Liver (tissue), 9 donors: Measurements from ENCODE around the gene CYP4F22. TPM values are rescaled to one million over a fixed set of nuclear protein-coding genes. Genes with fewer than 3 reads are reported as not detected.

Experiments used
- DNase-seq: peaks from one replicate; pipeline ENCODE4 v3.0.0-alpha.2; 2017; ENCODE audit warnings: low spot score
- H3K27ac ChIP-seq, 2 donors: one replicate each; pipeline ENCODE4 v1.7.0; 2013; ENCODE audit warnings: inconsistent platforms in 2 of 2, low read length in 2 of 2, control low read depth in 1 of 2, low read depth in 1 of 2, mild to moderate bottlenecking in 1 of 2
- H3K27me3 ChIP-seq, 4 donors: one replicate each; pipeline versions ENCODE4 v1.6.1 to v1.7.0; 2013; ENCODE audit warnings: low read length in 3 of 4, inconsistent platforms in 1 of 4, mild to moderate bottlenecking in 1 of 4, moderate library complexity in 1 of 4; ENCODE audit not compliant: control insufficient read depth in 4 of 4, insufficient read depth in 4 of 4
- H3K36me3 ChIP-seq, 4 donors: one replicate each; pipeline versions ENCODE4 v1.6.1 to v1.7.0; 2013; ENCODE audit warnings: low read length in 3 of 4, mild to moderate bottlenecking in 3 of 4, low read depth in 1 of 4, moderate library complexity in 1 of 4; ENCODE audit not compliant: control insufficient read depth in 4 of 4, insufficient read depth in 3 of 4
- H3K4me1 ChIP-seq, 4 donors: one replicate each; pipeline versions ENCODE4 v1.6.1 to v1.7.0; 2013; ENCODE audit warnings: low read length in 3 of 4, mild to moderate bottlenecking in 3 of 4, moderate library complexity in 1 of 4; ENCODE audit not compliant: control insufficient read depth in 4 of 4, insufficient read depth in 4 of 4
- H3K4me3 ChIP-seq, 3 donors: one replicate each; pipeline versions ENCODE4 v1.6.1 to v1.7.0; 2013; ENCODE audit warnings: low read length in 3 of 3, control low read depth in 1 of 3, low read depth in 1 of 3, mild to moderate bottlenecking in 1 of 3
- H3K9ac ChIP-seq, 2 donors: one replicate each; pipeline ENCODE4 v1.7.0; 2013; ENCODE audit warnings: low read length in 2 of 2, mild to moderate bottlenecking in 2 of 2, moderate library complexity in 2 of 2, control low read depth in 1 of 2, low read depth in 1 of 2
- H3K9me3 ChIP-seq, 4 donors: one replicate each; pipeline versions ENCODE4 v1.6.1 to v1.7.0; 2013; ENCODE audit warnings: low read length in 3 of 4; ENCODE audit not compliant: control insufficient read depth in 4 of 4
- CTCF ChIP-seq: fragments of 150-350 bp; IDR thresholded peaks from 2 replicates; pipeline ENCODE4 v1.5.1; 2017; ENCODE audit warnings: improper control_type of control experiment, low read depth, low read length; ENCODE audit not compliant: missing input control
- FOXA1 ChIP-seq: IDR thresholded peaks from 2 replicates; pipeline ENCODE4 v1.6.1; 2016; ENCODE audit warnings: antibody characterized with exemption
- FOXA2 ChIP-seq: IDR thresholded peaks from 2 replicates; pipeline ENCODE4 v1.6.1; 2016; ENCODE audit warnings: antibody characterized with exemption
- GABPA ChIP-seq, 2 donors: IDR thresholded peaks in 1 of 2; conservative IDR thresholded peaks in 1 of 2; 2 replicates each; pipeline ENCODE4 v1.6.1; 2016; ENCODE audit warnings: antibody characterized with exemption in 2 of 2, mild to moderate bottlenecking in 1 of 2, moderate library complexity in 1 of 2
- HNF4A ChIP-seq, 2 donors: conservative IDR thresholded peaks; 2 replicates each; pipeline ENCODE4 v1.6.1; 2016; ENCODE audit warnings: antibody characterized with exemption in 2 of 2, mild to moderate bottlenecking in 2 of 2
- HNF4G ChIP-seq: IDR thresholded peaks from 2 replicates; pipeline ENCODE4 v1.6.1; 2016; ENCODE audit warnings: antibody characterized with exemption
- JUND ChIP-seq, 2 donors: IDR thresholded peaks; 2 replicates each; pipeline ENCODE4 v1.6.1; 2016; ENCODE audit warnings: antibody characterized with exemption in 2 of 2
- NR2F2 ChIP-seq: IDR thresholded peaks from 2 replicates; pipeline ENCODE4 v1.6.1; 2016; ENCODE audit warnings: antibody characterized with exemption
- REST ChIP-seq: IDR thresholded peaks from 2 replicates; pipeline ENCODE4 v1.6.1; 2016; ENCODE audit warnings: antibody characterized with exemption, mild to moderate bottlenecking
- RXRA ChIP-seq, 2 donors: IDR thresholded peaks; 2 replicates each; pipeline ENCODE4 v1.6.1; 2017 to 2018; ENCODE audit warnings: antibody characterized with exemption in 2 of 2, mild to moderate bottlenecking in 1 of 2
- YY1 ChIP-seq: IDR thresholded peaks from 2 replicates; pipeline ENCODE4 v1.6.1; 2016; ENCODE audit warnings: antibody characterized with exemption, mild to moderate bottlenecking
- WGBS: extraction: QIAGEN DNeasy Blood & Tissue Kit; methylation state at CpG from one replicate; pipeline ENCODE4 v1.1.7; 2013; 5-methylcytosine and 5-hydroxymethylcytosine counted together
- polyA plus RNA-seq, 2 donors: library from polyadenylated mRNA; stranded (reverse) in 1 of 2; unstranded in 1 of 2; fragments of 200-250 nt in 1 of 2; fragments of >200 nt in 1 of 2; fragmentation: Nextera tagmentation in 1 of 2; extraction: Ambion mirVana in 1 of 2; gene quantifications; one replicate each; pipeline versions ENCODE4 v1.2.1 to v1.2.3, GENCODE V29; 2013 to 2015
- total RNA-seq, 2 donors: library from RNA; depleted of rRNA; stranded (reverse); fragments of >200 nt; gene quantifications; one replicate each; pipeline ENCODE4 v1.2.3, GENCODE V29; 2014
- TF ChIP-seq, protein P1 (sequence below): IDR thresholded peaks from 2 replicates; pipeline ENCODE4 v1.6.1; 2016; ENCODE audit warnings: antibody characterized with exemption
- donor health status: healthy.
- donor health status: healthy.
- donor health status: healthy.
- donor health status: healthy.
- donor health status: healthy.

CYP4F22 gene
- total and polyA plus RNA-seq, 4 donors, result 0.42 to 3.9 (median 1.9) TPM

DNA sequence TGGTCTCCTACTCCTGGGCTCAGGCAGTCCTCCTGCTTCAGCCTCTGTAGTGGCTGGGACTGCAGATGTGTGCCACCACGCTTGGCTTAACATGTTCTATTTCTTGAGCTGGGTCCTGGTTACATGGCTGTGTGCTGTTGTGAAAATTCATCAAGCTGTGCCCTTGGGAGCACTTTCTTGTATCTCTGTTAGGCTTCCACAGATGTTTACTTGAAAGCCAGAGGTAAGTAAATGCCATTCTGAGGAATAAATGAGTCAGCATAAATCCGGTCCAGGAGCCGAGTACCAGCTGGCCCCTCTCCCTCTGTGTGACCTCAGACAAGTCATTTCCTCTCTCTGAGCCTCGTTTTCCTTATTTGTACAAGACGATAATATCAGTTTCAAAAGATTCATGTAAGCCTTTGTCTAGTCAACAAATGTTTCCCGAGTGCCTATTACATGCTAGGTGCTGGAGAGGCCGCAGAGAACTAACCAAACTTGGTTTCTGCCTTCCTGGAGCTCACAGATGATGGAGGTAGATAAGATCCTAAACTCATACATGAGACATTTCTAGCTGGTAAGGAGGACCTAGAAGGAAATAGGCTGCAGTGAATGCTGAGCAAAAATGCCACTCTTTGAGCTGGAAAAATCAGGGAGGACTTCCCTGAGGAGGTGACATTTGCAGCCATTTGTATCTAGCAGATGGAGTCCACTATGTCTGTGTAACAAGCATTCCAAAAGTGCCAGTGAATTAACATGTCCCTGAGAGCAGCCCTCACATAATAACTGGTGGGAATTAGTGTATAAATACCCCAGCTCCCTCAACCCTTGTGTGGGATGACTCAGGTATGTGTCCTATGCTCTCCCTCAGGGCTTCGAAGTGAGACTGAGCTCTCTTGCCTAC is 41.2 kb upstream of the CYP4F22 start:
- no peak overlapping the region for H3K27ac ChIP-seq
- peaks cover 14 to 27% (median 22%) of the 10 kb centered on the region in 4 donors for H3K4me1 ChIP-seq
- WGBS, result 43% methylated on average over 8 of the region's 8 CpGs

GRCh38 chr19:15467734-15468214 is 40.6 kb upstream of the CYP4F22 start:
- H3K4me1 ChIP-seq, result peaks cover 14 to 27% (median 22%) of the 10 kb centered on the region in 4 donors
- H3K9ac ChIP-seq, result no peak overlapping the region
- no peak overlapping the region for H3K27ac ChIP-seq
- 90% methylated on average over 6 of the region's 6 CpGs for WGBS
- TF ChIP-seq JUND (IDR thresholded peaks at IDR 0.05) (no peak), YY1 (no peak)
- H3K9me3 ChIP-seq, result no peaks in the 10 kb centered on the region
- H3K27me3 ChIP-seq, result no peaks in the 10 kb centered on the region
- peaks cover 0 to 6% (median under 1%) of the 10 kb centered on the region in 4 donors for H3K36me3 ChIP-seq
- no peak for DNase-seq
- no peak overlapping the region for H3K4me3 ChIP-seq

More for the DNA sequence above, 41.2 kb upstream of the CYP4F22 start:
- TF ChIP-seq CTCF (no peak), NR2F2 (no peak), JUND (IDR thresholded peaks at IDR 0.05) (peak in 1 of 2 donors; percentile 26), REST (no peak), HNF4G (no peak), RXRA (IDR thresholded peaks at IDR 0.05) (peak in 1 of 2 donors; percentile 8), HNF4A (conservative IDR thresholded peaks at IDR 0.05) (peak in 1 of 2 donors; percentile 5)
- no peaks in the 10 kb centered on the region for H3K9me3 ChIP-seq
- H3K36me3 ChIP-seq, result peaks cover 0 to 6% (median under 1%) of the 10 kb centered on the region in 4 donors
- H3K4me3 ChIP-seq, result no peak overlapping the region
- no peak for DNase-seq
- no peaks in the 10 kb centered on the region for H3K27me3 ChIP-seq
- H3K9ac ChIP-seq, result no peak overlapping the region

- Histone ChIP-seq H3K9ac (no peak overlapping the region), H3K9me3 (no peaks in the 10 kb centered on the region), H3K36me3 (peaks cover 0 to 6% (median under 1%) of the 10 kb centered on the region in 4 donors), H3K4me1 (peaks cover 14 to 29% (median 23%) of the 10 kb centered on the region in 4 donors), H3K27ac (peak overlapping the region in 1 of 2 donors; percentile 61), H3K4me3 (no peak overlapping the region), H3K27me3 (no peaks in the 10 kb centered on the region)
- 34% methylated on average over 12 of the region's 12 CpGs for WGBS
- peak; percentile 53 for DNase-seq
- TF ChIP-seq GABPA (IDR thresholded peaks at IDR 0.05 in 1 of 2, conservative IDR thresholded peaks at IDR 0.05 in 1 of 2) (no peak), FOXA2 (peak; percentile 42), JUND (IDR thresholded peaks at IDR 0.05) (peak; percentile 29 to 74), REST (peak; percentile 53), HNF4A (conservative IDR thresholded peaks at IDR 0.05) (peak; percentile 96 to 97), FOXA1 (no peak), HNF4G (peak; percentile 84)
- TF ChIP-seq, protein P1, sequence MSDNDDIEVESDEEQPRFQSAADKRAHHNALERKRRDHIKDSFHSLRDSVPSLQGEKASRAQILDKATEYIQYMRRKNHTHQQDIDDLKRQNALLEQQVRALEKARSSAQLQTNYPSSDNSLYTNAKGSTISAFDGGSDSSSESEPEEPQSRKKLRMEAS, result peak; percentile 57
Observed at GRCh38 chr19:15468675-15469512, 39.4 kb upstream of the CYP4F22 start.
